Brain microvascular endothelial cell (primary cell): ENCODE results near the gene MATCAP1.

Source experiments
- DNase-seq: peaks from one replicate; pipeline ENCODE4 v3.0.0-alpha.2; 2020
- H3K27ac ChIP-seq: fragments of 250-450 bp; sonication (Bioruptor Pico); 2 replicates; pipeline ENCODE4 v1.5.1; 2020; ENCODE audit warnings: mild to moderate bottlenecking, moderate library complexity
- H3K27me3 ChIP-seq: fragments of 250-450 bp; sonication (Bioruptor Pico); replicated peaks from 2 replicates; pipeline ENCODE4 v1.5.1; 2020; ENCODE audit warnings: mild to moderate bottlenecking
- H3K36me3 ChIP-seq: fragments of 250-450 bp; sonication (Bioruptor Pico); replicated peaks from 2 replicates; pipeline ENCODE4 v1.5.1; 2020; ENCODE audit warnings: mild to moderate bottlenecking
- H3K4me3 ChIP-seq: 2 replicates; pipeline ENCODE4 v1.5.1; 2011; ENCODE audit warnings: low read depth, mild to moderate bottlenecking, control low read depth, low read length, moderate library complexity
- CTCF ChIP-seq: IDR thresholded peaks from 2 replicates; pipeline ENCODE4 v1.5.1; 2011; ENCODE audit warnings: low read depth, mild to moderate bottlenecking, moderate library complexity, low read length, control low read depth, inconsistent platforms; ENCODE audit errors: missing control alignments
- in situ Hi-C: cut with HindIII; loops from 2 replicates; pipeline ENCODE4 v1.10.0; 2017; ENCODE audit warnings: low sequenced_read_pairs, low pct_ligation_motif_present

Gene MATCAP1

GRCh38 chr16:67170949-67171649, 12.7 kb downstream of the MATCAP1 start:
- H3K4me3 ChIP-seq, result peak overlapping the region; percentile 55
- peaks cover 16% of the 10 kb centered on the region for H3K27me3 ChIP-seq
- in situ Hi-C loops, result no loop called here
- no peaks in the 10 kb centered on the region for H3K36me3 ChIP-seq
- TF ChIP-seq CTCF, result no peak
- DNase-seq, result no peak
- H3K27ac ChIP-seq, result peak overlapping the region; percentile 45

- Histone ChIP-seq H3K36me3 (no peaks in the 10 kb centered on the region), H3K4me3 (peak within 1 kb of the TSS; percentile 55), H3K27ac (peak within 1 kb of the TSS; percentile 45), H3K27me3 (peaks cover 21% of the 10 kb centered on the region)
- DNase-seq, result peak; percentile 33
- in situ Hi-C loops, result no loop called here
- TF ChIP-seq CTCF, result peak; percentile 32
Measured at GRCh38 chr16:67170168-67170948, 13.4 kb downstream of the MATCAP1 start, which contains the start of gene NOL3. TSS of gene NOL3 (plus strand) at chr16:67170538.

GRCh38 chr16:67169642-67170167, 14.1 kb downstream of the MATCAP1 start:
- Histone ChIP-seq H3K4me3 (peak overlapping the region; percentile 55), H3K36me3 (no peaks in the 10 kb centered on the region), H3K27ac (peak overlapping the region; percentile 13), H3K27me3 (peaks cover 28% of the 10 kb centered on the region)
- DNase-seq, result no peak
- TF ChIP-seq CTCF, result peak; percentile 80
- in situ Hi-C loops, result no loop called here

GRCh38 chr16:67169011-67169451, 14.7 kb downstream of the MATCAP1 start:
- in situ Hi-C loops, result no loop called here
- H3K27me3 ChIP-seq, result peaks cover 32% of the 10 kb centered on the region
- TF ChIP-seq CTCF, result no peak

GRCh38 chr16:67167588-67167987, 16.2 kb downstream of the MATCAP1 start:
- DNase-seq, result no peak
- Histone ChIP-seq H3K36me3 (no peaks in the 10 kb centered on the region), H3K4me3 (no peak overlapping the region), H3K27me3 (peaks cover 40% of the 10 kb centered on the region), H3K27ac (no peak overlapping the region)
- in situ Hi-C loops, result no loop called here
- no peak for TF ChIP-seq CTCF

More at GRCh38 chr16:67169011-67169451, 14.7 kb downstream of the MATCAP1 start:
- H3K36me3 ChIP-seq, result no peaks in the 10 kb centered on the region
- no peak overlapping the region for H3K27ac ChIP-seq
- H3K4me3 ChIP-seq, result no peak overlapping the region
- no peak for DNase-seq
